NOMO-1 (cell line): Measurements from ENCODE around the gene COX5A.

Source experiments
- DNase-seq, 2 experiments: peaks; one replicate each; lab custom pipeline; 2025; ENCODE audit not compliant: unreplicated experiment in 2 of 2; lab: John Stamatoyannopoulos, UW

The COX5A gene

GRCh38 chr15:74873036-74873755, 64.7 kb downstream of the COX5A start, which contains the start of gene SCAMP2:
Gene SCAMP2, minus strand, starts transcription at chr15:74873365. Its CDS starts 110 bp downstream, at chr15:74873255.
- DNase-seq: peak; percentile 91 to 93

GRCh38 chr15:74872702-74873035, 65.2 kb downstream of the COX5A start:
- no peak for DNase-seq

- peak in 1 of 2 experiments; percentile 56 for DNase-seq
Measured at GRCh38 chr15:74870436-74871215, 67.2 kb downstream of the COX5A start.
